CD4-positive, alpha-beta T cell (primary cell): ENCODE results near the gene APEH. TPM values are rescaled to one million over a fixed set of nuclear protein-coding genes. Genes with fewer than 3 reads are reported as not detected.

Experiments
- ATAC-seq: fragments of 200-7000 bp; cut with Tn5 transposase; one replicate; pipeline ENCODE4 v1.10.0; 2022; ENCODE audit warnings: mild to moderate bottlenecking; ENCODE audit not compliant: poor library complexity
- CTCF ChIA-PET: fragments of 350-600 bp; sonication (Branson Sonifier 250); formaldehyde crosslinking; loops from one replicate; lab custom pipeline; 2021; ENCODE audit warnings: antibody characterized with exemption, inconsistent platforms; lab: Charles Lee
- POLR2A ChIA-PET: fragments of 350-600 bp; sonication (Branson Sonifier 250); formaldehyde crosslinking; loops from one replicate; lab custom pipeline; 2021; ENCODE audit warnings: antibody characterized with exemption, inconsistent platforms; lab: Charles Lee
- DNase-seq, 14 experiments: peaks; one replicate each; pipeline ENCODE4 v3.0.0-alpha.2; 2013 to 2020; ENCODE audit warnings: mixed read lengths in 2 of 14
- H3K27ac ChIP-seq, 2 donors: one replicate each; pipeline versions ENCODE4 v1.5.1 to v1.7.0; 2013; ENCODE audit warnings: low read length in 2 of 2, low read depth in 1 of 2, mild to moderate bottlenecking in 1 of 2
- H3K27me3 ChIP-seq, 2 experiments: 1 replicate in 1 of 2; 2 replicates in 1 of 2; pipeline versions ENCODE4 v1.6.1 to v1.7.0; 2013; ENCODE audit warnings: low read length in 2 of 2, control low read depth in 1 of 2, mild to moderate bottlenecking in 1 of 2, moderate library complexity in 1 of 2; ENCODE audit not compliant: insufficient read depth in 2 of 2, control insufficient read depth in 1 of 2
- H3K36me3 ChIP-seq: one replicate; pipeline ENCODE4 v1.6.1; 2013; ENCODE audit warnings: low read length, control low read depth; ENCODE audit not compliant: insufficient read depth
- H3K4me1 ChIP-seq: one replicate; pipeline ENCODE4 v1.6.1; 2013; ENCODE audit warnings: low read length, control low read depth; ENCODE audit not compliant: insufficient read depth
- H3K4me3 ChIP-seq: one replicate; pipeline ENCODE4 v1.5.1; 2013; ENCODE audit warnings: mild to moderate bottlenecking, low read length, moderate library complexity
- H3K9me3 ChIP-seq, 2 experiments: 1 replicate in 1 of 2; 2 replicates in 1 of 2; pipeline versions ENCODE4 v1.6.1 to v1.7.0; 2013; ENCODE audit warnings: low read length in 2 of 2, mild to moderate bottlenecking in 2 of 2, control low read depth in 1 of 2, moderate library complexity in 1 of 2; ENCODE audit not compliant: control insufficient read depth in 1 of 2, insufficient read depth in 1 of 2
- H3K27ac Mint-ChIP-seq: one replicate; pipeline ENCODE4 v1.8.0; 2020; ENCODE audit warnings: mixed read lengths
- H3K27me3 Mint-ChIP-seq: one replicate; pipeline ENCODE4 v1.8.0; 2021; ENCODE audit warnings: mixed read lengths
- H3K36me3 Mint-ChIP-seq: one replicate; pipeline ENCODE4 v1.8.0; 2021; ENCODE audit warnings: low read depth, mixed read lengths
- H3K4me1 Mint-ChIP-seq: one replicate; pipeline ENCODE4 v1.8.0; 2021; ENCODE audit warnings: low read depth, mixed read lengths
- H3K4me3 Mint-ChIP-seq: one replicate; pipeline ENCODE4 v1.8.0; 2020; ENCODE audit warnings: mild to moderate bottlenecking, mixed read lengths
- H3K9me3 Mint-ChIP-seq: one replicate; pipeline ENCODE4 v1.8.0; 2020; ENCODE audit warnings: mixed read lengths
- intact Hi-C, 2 experiments: fragments of 100-400 bp; cut with DNase I in 1 of 2; cut with micrococcal nuclease in 1 of 2; formaldehyde crosslinking; loops; one replicate each; pipeline versions ENCODE4 v1.15.1 to v1.9.0; 2023 to 2025; cut with DNase I, micrococcal nuclease
- total RNA-seq, 174 experiments: library from RNA in 2 of 174; stranded (reverse) in 2 of 174; gene quantifications; one replicate each; pipeline ENCODE4 v1.2.3 and lab custom pipeline; 2021 to 2026
- TF ChIP-seq, protein P1 (sequence below): fragments of 200-600 bp; IDR thresholded peaks from one replicate; pipeline ENCODE4 v1.8.0; 2022; ENCODE audit warnings: antibody characterized with exemption, mild to moderate bottlenecking

APEH gene
- total RNA-seq, 2 experiments from 2014 or later, result 44.3 to 45.5 TPM

DNA sequence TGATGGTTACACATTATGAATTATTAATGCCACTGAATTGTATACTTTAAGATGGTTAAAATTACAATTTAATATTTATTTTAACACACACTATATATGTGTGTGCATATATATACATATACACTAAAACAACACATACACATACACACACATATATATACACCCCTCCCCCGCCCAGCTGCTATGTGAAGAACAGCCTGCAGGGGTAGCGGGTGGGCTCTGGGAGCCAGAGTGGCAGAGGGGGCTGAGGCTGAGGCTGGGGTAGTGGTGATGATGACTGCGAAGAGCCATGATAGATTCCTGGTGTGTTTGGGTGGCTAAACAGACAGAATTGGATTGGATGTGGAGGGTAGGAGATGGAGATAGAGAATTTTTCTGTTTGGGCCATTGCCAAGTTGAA is 39.4 kb upstream of the APEH start:
- ChIA-PET POLR2A (no interaction called here), CTCF (no interaction called here)
- Histone ChIP-seq H3K36me3 (no peaks in the 10 kb centered on the region), H3K27me3 (peaks cover 0 to 3% of the 10 kb centered on the region in 2 experiments), H3K27ac (no peak overlapping the region), H3K4me3 (no peak overlapping the region), H3K9me3 (no peaks in the 10 kb centered on the region), H3K4me1 (no peaks in the 10 kb centered on the region)
- H3K4me1 Mint-ChIP-seq, result no peaks in the 10 kb centered on the region
- H3K27ac Mint-ChIP-seq, result no peak overlapping the region
- ATAC-seq (no peak), DNase-seq (no peak)
- TF ChIP-seq, protein P1, sequence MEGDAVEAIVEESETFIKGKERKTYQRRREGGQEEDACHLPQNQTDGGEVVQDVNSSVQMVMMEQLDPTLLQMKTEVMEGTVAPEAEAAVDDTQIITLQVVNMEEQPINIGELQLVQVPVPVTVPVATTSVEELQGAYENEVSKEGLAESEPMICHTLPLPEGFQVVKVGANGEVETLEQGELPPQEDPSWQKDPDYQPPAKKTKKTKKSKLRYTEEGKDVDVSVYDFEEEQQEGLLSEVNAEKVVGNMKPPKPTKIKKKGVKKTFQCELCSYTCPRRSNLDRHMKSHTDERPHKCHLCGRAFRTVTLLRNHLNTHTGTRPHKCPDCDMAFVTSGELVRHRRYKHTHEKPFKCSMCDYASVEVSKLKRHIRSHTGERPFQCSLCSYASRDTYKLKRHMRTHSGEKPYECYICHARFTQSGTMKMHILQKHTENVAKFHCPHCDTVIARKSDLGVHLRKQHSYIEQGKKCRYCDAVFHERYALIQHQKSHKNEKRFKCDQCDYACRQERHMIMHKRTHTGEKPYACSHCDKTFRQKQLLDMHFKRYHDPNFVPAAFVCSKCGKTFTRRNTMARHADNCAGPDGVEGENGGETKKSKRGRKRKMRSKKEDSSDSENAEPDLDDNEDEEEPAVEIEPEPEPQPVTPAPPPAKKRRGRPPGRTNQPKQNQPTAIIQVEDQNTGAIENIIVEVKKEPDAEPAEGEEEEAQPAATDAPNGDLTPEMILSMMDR, result no peak
- H3K9me3 Mint-ChIP-seq, result no peaks in the 10 kb centered on the region
- H3K4me3 Mint-ChIP-seq, result no peak overlapping the region
- no peaks in the 10 kb centered on the region for H3K36me3 Mint-ChIP-seq
- intact Hi-C loops, result no loop called here
- H3K27me3 Mint-ChIP-seq, result peaks cover 11% of the 10 kb centered on the region

DNA sequence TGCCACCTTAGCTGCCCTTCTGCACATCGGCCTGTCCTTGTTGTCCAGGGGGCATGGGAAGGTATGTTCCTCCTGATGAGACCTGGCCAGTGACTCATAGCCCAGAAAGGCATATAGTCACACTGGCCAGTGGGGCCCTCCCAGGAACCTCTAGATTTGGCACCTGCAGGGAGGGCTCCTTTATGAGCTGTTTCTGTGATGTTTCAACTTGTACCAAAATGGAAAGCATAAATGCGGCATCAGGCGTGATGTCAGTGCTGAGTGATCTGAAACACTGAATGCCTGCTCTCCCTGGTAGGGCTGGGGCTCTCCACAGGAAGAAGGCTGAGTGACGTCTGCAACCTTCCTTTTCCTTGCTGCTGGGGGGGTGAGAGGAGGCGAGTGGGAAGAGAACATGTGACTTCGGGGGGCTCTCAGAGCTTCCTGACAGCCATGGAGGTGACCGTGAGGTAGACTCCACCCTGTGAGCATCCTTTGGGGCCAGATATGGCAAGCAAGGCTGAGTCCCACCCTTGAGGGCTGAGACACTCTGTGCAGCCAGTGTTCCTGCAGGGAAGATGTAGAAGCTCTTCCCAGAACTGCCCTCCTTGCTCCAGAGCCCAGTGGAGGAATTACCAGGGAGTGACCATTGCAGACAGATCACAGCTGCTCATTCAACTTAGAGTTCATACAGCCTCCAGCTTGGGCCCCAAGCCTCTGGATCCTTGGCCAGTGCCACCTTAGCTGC is 37.1 kb upstream of the APEH start:
- Histone ChIP-seq H3K4me1 (no peaks in the 10 kb centered on the region), H3K27me3 (no peaks in the 10 kb centered on the region), H3K36me3 (no peaks in the 10 kb centered on the region), H3K4me3 (no peak overlapping the region), H3K27ac (no peak overlapping the region), H3K9me3 (no peaks in the 10 kb centered on the region)
- no peak overlapping the region for H3K4me3 Mint-ChIP-seq
- no peaks in the 10 kb centered on the region for H3K4me1 Mint-ChIP-seq
- no peak overlapping the region for H3K27ac Mint-ChIP-seq
- no peaks in the 10 kb centered on the region for H3K27me3 Mint-ChIP-seq
- ATAC-seq (no peak), DNase-seq (no peak)
- H3K36me3 Mint-ChIP-seq, result no peaks in the 10 kb centered on the region
- ChIA-PET POLR2A (no interaction called here), CTCF (interaction anchor here (1.2 kb wide), 1 partner anchor 34 kb away, joined by 3 read pairs; no protein-coding TSS in a partner anchor)
- intact Hi-C loops, result no loop called here
- TF ChIP-seq, protein P1, result no peak
- no peaks in the 10 kb centered on the region for H3K9me3 Mint-ChIP-seq

DNA sequence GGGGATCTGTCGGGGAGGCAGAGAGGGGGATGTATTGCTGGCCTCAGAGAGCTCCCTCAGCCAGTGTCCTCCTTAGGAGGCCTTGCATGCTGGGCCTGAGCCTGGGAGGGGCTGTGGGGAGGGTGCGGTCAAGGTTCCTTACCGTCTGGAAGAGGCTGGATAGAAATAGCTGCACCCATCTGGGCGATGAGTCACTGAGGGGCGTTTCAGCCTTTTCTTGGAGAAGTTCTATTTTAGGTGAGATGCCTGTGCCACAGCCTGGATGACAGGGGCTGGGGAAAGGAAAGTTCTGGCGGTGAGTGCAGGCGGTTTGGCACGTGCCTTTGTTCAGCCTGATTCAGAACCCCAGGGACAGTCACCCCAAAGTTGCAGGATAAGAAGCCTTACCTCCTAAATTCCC is 35.7 kb upstream of the APEH start:
- no peaks in the 10 kb centered on the region for H3K9me3 Mint-ChIP-seq
- POLR2A ChIA-PET, result no interaction called here

More for the DNA sequence above, 35.7 kb upstream of the APEH start:
- CTCF ChIA-PET, result interaction anchor here (1.2 kb wide), 1 partner anchor 33 kb away, joined by 3 read pairs; no protein-coding TSS in a partner anchor
- no peaks in the 10 kb centered on the region for H3K36me3 Mint-ChIP-seq
- no peaks in the 10 kb centered on the region for H3K4me1 Mint-ChIP-seq
- no peaks in the 10 kb centered on the region for H3K27me3 Mint-ChIP-seq
- Histone ChIP-seq H3K36me3 (no peaks in the 10 kb centered on the region), H3K9me3 (no peaks in the 10 kb centered on the region), H3K4me1 (no peaks in the 10 kb centered on the region), H3K27ac (no peak overlapping the region), H3K4me3 (no peak overlapping the region), H3K27me3 (no peaks in the 10 kb centered on the region)
- TF ChIP-seq, protein P1, result no peak
- DNase-seq, result no peak
- intact Hi-C loops, result no loop called here
- no peak overlapping the region for H3K4me3 Mint-ChIP-seq
- ATAC-seq, result no peak
- H3K27ac Mint-ChIP-seq, result no peak overlapping the region
